Measurements from ENCODE around the gene IL26.
"Not testable (repeated sequence)": the region's sequence is repeated elsewhere in the genome, so short reads cannot be mapped to it uniquely, and the experiment has no call there.

The IL26 gene

GRCh38 chr12:68198507-68199086, 27.0 kb downstream of the IL26 start:
- no peak for DNase-seq (ENCODE audit: low spot score)

GRCh38 chr12:68190301-68190700, 35.3 kb downstream of the IL26 start:
- DNase-seq (ENCODE audit: low spot score) = no peak

- peak; percentile 40 for DNase-seq (ENCODE audit: low spot score)
Observed at GRCh38 chr12:68189821-68190242, 35.8 kb downstream of the IL26 start.

GRCh38 chr12:68185598-68185997, 40.0 kb downstream of the IL26 start:
- no peak for DNase-seq (ENCODE audit: low spot score)

GRCh38 chr12:68180792-68181744, 44.5 kb downstream of the IL26 start:
- DNase-seq (ENCODE audit: low spot score) = peak; percentile 63

GRCh38 chr12:68178774-68179439, 46.7 kb downstream of the IL26 start:
- DNase-seq (ENCODE audit: low spot score) = no peak

- DNase-seq (ENCODE audit: low spot score) = no peak
Observed at GRCh38 chr12:68178184-68178583, 47.4 kb downstream of the IL26 start.

- no peak for DNase-seq (ENCODE audit: low spot score)
Observed at GRCh38 chr12:68177562-68177961, 48.0 kb downstream of the IL26 start.

- no peak for DNase-seq (ENCODE audit: low spot score)
Observed at GRCh38 chr12:68176257-68176656, 49.4 kb downstream of the IL26 start.

- DNase-seq (ENCODE audit: low spot score) = peak; percentile 78
Observed at GRCh38 chr12:68175557-68176061, 50.0 kb downstream of the IL26 start.

GRCh38 chr12:68174761-68175160, 50.8 kb downstream of the IL26 start:
- DNase-seq (ENCODE audit: low spot score) = not testable (repeated sequence)

GRCh38 chr12:68173792-68174191, 51.8 kb downstream of the IL26 start:
- DNase-seq (ENCODE audit: low spot score) = no peak

- DNase-seq (ENCODE audit: low spot score) = no peak
Observed at GRCh38 chr12:68170726-68171125, 54.9 kb downstream of the IL26 start.

- DNase-seq (ENCODE audit: low spot score) = no peak
Observed at GRCh38 chr12:68169213-68169889, 56.3 kb downstream of the IL26 start.

- no peak for DNase-seq (ENCODE audit: low spot score)
Observed at GRCh38 chr12:68166317-68166831, 59.2 kb downstream of the IL26 start.

- DNase-seq (ENCODE audit: low spot score) = no peak
Observed at GRCh38 chr12:68163560-68164081, 62.0 kb downstream of the IL26 start.

GRCh38 chr12:68162374-68162773, 63.2 kb downstream of the IL26 start:
- DNase-seq (ENCODE audit: low spot score) = no peak

- peak; percentile 31 for DNase-seq (ENCODE audit: low spot score)
Observed at GRCh38 chr12:68159681-68160304, 65.8 kb downstream of the IL26 start, which contains the start of gene IFNG. TSS of gene IFNG (minus strand) at chr12:68159740. CDS start at chr12:68159615, 125 bp downstream.

GRCh38 chr12:68158432-68158831, 67.2 kb downstream of the IL26 start:
- DNase-seq (ENCODE audit: low spot score) = peak; percentile 33

- no peak for DNase-seq (ENCODE audit: low spot score)
Observed at GRCh38 chr12:68157380-68157779, 68.2 kb downstream of the IL26 start.

- no peak for DNase-seq (ENCODE audit: low spot score)
Observed at GRCh38 chr12:68156636-68157035, 69.0 kb downstream of the IL26 start.

Data from CD4-positive, alpha-beta T cell treated with Interleukin-6 at 100 ng/mL for 8 hours (primary cell).